Astrocyte (in vitro differentiated cells and primary cell): ENCODE measurements around the gene RPP25L.

Source experiments
- EZH2 ChIP-seq: IDR thresholded peaks from 2 replicates; pipeline ENCODE4 v1.6.1; 2012; ENCODE audit warnings: mild to moderate bottlenecking, low read length, inconsistent platforms; ENCODE audit not compliant: insufficient read depth
- TF ChIP-seq, protein P1 (sequence below): IDR thresholded peaks from 2 replicates; pipeline ENCODE4 v1.5.1; 2011; ENCODE audit warnings: low read depth, mild to moderate bottlenecking, inconsistent platforms, low read length, moderate library complexity; ENCODE audit not compliant: insufficient read depth

DNA sequence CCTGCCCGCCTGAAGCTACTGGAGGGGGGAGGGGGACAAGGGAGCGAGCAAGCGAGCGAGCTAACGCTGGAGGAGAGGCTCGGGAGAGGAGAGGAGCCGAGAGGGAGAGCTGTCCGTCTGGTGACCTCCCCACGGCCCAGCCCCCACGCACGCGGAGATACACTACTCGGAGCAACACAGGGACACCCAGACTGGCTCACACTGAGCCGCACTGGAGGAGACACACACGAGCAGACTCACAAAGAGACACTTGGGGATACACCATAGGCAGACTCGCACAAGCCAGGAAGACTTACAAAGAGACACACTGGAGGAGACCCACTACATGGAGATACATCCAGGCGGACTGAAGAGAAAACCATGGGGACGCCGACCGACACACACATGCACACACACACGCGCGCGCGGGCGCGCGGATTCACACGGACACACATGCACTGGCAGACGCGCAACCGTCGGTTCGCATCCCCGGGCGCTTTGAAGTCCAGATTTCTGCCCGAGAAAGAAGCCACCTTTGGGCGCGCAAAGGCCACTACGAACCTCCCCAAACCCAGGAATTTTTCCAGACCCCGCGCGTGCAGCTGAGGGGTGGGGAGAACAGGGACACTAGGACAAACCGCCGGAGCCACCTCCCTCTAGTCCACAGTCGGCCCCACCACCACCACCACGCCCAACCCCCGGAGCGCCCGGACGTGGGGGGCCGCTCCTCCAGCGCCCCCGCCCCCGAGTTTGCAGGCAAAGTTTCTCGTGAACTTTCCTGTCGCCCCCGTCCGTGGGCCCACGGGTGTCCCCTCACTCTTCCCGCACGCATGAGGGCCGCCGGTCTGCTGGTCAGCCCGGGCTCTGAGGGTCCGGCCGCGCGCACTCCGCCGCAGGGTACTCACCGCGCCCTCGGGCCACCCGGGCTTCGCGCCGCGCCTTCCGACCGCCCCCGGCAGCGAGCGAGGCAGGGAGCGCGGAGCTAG lies 22.9 kb downstream of the RPP25L start:
- TF ChIP-seq, protein P1, sequence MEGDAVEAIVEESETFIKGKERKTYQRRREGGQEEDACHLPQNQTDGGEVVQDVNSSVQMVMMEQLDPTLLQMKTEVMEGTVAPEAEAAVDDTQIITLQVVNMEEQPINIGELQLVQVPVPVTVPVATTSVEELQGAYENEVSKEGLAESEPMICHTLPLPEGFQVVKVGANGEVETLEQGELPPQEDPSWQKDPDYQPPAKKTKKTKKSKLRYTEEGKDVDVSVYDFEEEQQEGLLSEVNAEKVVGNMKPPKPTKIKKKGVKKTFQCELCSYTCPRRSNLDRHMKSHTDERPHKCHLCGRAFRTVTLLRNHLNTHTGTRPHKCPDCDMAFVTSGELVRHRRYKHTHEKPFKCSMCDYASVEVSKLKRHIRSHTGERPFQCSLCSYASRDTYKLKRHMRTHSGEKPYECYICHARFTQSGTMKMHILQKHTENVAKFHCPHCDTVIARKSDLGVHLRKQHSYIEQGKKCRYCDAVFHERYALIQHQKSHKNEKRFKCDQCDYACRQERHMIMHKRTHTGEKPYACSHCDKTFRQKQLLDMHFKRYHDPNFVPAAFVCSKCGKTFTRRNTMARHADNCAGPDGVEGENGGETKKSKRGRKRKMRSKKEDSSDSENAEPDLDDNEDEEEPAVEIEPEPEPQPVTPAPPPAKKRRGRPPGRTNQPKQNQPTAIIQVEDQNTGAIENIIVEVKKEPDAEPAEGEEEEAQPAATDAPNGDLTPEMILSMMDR, result no peak
- TF ChIP-seq EZH2, result peak; percentile 73
